ENCODE results near the gene ARHGAP40. TPM values are rescaled to one million over a fixed set of nuclear protein-coding genes. Genes with fewer than 3 reads are reported as not detected.

The ARHGAP40 gene
- total and polyA plus RNA-seq, 2 experiments from 2014 or later: 0.21 TPM; not detected in 1

GRCh38 chr20:38692436-38693411, 91.1 kb downstream of the ARHGAP40 start:
- Histone ChIP-seq H3F3A (replicated peaks; ENCODE audit: low read depth) (no peaks in the 10 kb centered on the region), H3K4me2 (no peak overlapping the region), H3K4me1 (ENCODE audit: insufficient read depth) (no peaks in the 10 kb centered on the region), H3K27me3 (ENCODE audit: insufficient read depth) (peaks cover 19% of the 10 kb centered on the region), H3K4me3 (no peak overlapping the region), H4K20me1 (replicated peaks; ENCODE audit: insufficient read depth) (peaks cover 14% of the 10 kb centered on the region; the same call in 1 of the 2 replicates), H3K27ac (ENCODE audit: low read depth) (no peak overlapping the region), H2AFZ (no peak overlapping the region), H3K79me2 (replicated peaks; ENCODE audit: insufficient read depth) (no peaks in the 10 kb centered on the region), H3K9me2 (ENCODE audit: insufficient read depth) (no peaks in the 10 kb centered on the region), H3K36me3 (ENCODE audit: insufficient read depth) (no peaks in the 10 kb centered on the region)
- Mint-ChIP-seq H3K27ac (no peak overlapping the region), H3K4me3 (no peak overlapping the region), H3K27me3 (ENCODE audit: insufficient read depth, low read depth, poor library complexity) (peaks cover 8% of the 10 kb centered on the region), H3K9me3 (no peaks in the 10 kb centered on the region), H3K4me1 (no peaks in the 10 kb centered on the region; the same call in 2 of the 3 replicates), H3K36me3 (ENCODE audit: low read depth) (no peaks in the 10 kb centered on the region)
- DNase-seq (ENCODE audit: low spot score): peak; percentile 97
- no peak for TF ChIP-seq ZNF331 (CRISPR knock-in tag; IDR thresholded peaks at IDR 0.05; ENCODE audit: low read depth)
- TF ChIP-seq ETS1 (IDR thresholded peaks at IDR 0.05): no peak
- no peak for TF ChIP-seq EZH2 (IDR thresholded peaks at IDR 0.05; ENCODE audit: low read depth, unreplicated experiment)
- TF ChIP-seq EZH2phosphoT487 (IDR thresholded peaks at IDR 0.05; ENCODE audit: unreplicated experiment): no peak
- no peak for TF ChIP-seq CREB1 (CRISPR knock-in tag; IDR thresholded peaks at IDR 0.05; ENCODE audit: low read depth)
- TF ChIP-seq REST (IDR thresholded peaks at IDR 0.05; ENCODE audit: unreplicated experiment): peak; percentile 97
- peak; percentile 95 for ATAC-seq

GRCh38 chr20:38697306-38697705, 95.7 kb downstream of the ARHGAP40 start:
- Mint-ChIP-seq H3K27ac (no peak overlapping the region), H3K4me1 (peaks cover 2% of the 10 kb centered on the region; the same call in 1 of the 3 replicates), H3K9me3 (no peaks in the 10 kb centered on the region), H3K36me3 (ENCODE audit: low read depth) (no peaks in the 10 kb centered on the region), H3K27me3 (ENCODE audit: insufficient read depth, low read depth, poor library complexity) (peaks cover 6% of the 10 kb centered on the region), H3K4me3 (no peak overlapping the region)
- Histone ChIP-seq H3K9me2 (ENCODE audit: insufficient read depth) (no peaks in the 10 kb centered on the region), H4K20me1 (replicated peaks; ENCODE audit: insufficient read depth) (0 out of 2 replicates have a peak, but pooled peaks cover 3% of the 10 kb centered on the region), H3K4me2 (no peak overlapping the region), H3K36me3 (ENCODE audit: insufficient read depth) (no peaks in the 10 kb centered on the region), H3K27me3 (ENCODE audit: insufficient read depth) (no peaks in the 10 kb centered on the region), H3K79me2 (replicated peaks; ENCODE audit: insufficient read depth) (no peaks in the 10 kb centered on the region), H3K4me3 (no peak overlapping the region), H2AFZ (no peak overlapping the region), H3K27ac (ENCODE audit: low read depth) (no peak overlapping the region), H3F3A (replicated peaks; ENCODE audit: low read depth) (no peaks in the 10 kb centered on the region), H3K4me1 (ENCODE audit: insufficient read depth) (peaks cover 6% of the 10 kb centered on the region; the same call in 1 of the 2 replicates)
- ATAC-seq: no peak
- DNase-seq (ENCODE audit: low spot score): no peak
- TF ChIP-seq, protein P1, sequence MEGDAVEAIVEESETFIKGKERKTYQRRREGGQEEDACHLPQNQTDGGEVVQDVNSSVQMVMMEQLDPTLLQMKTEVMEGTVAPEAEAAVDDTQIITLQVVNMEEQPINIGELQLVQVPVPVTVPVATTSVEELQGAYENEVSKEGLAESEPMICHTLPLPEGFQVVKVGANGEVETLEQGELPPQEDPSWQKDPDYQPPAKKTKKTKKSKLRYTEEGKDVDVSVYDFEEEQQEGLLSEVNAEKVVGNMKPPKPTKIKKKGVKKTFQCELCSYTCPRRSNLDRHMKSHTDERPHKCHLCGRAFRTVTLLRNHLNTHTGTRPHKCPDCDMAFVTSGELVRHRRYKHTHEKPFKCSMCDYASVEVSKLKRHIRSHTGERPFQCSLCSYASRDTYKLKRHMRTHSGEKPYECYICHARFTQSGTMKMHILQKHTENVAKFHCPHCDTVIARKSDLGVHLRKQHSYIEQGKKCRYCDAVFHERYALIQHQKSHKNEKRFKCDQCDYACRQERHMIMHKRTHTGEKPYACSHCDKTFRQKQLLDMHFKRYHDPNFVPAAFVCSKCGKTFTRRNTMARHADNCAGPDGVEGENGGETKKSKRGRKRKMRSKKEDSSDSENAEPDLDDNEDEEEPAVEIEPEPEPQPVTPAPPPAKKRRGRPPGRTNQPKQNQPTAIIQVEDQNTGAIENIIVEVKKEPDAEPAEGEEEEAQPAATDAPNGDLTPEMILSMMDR (conservative IDR thresholded peaks at IDR 0.05; ENCODE audit: low read depth in 2 of 2): no peak
- TF ChIP-seq REST (IDR thresholded peaks at IDR 0.05; ENCODE audit: unreplicated experiment): no peak
- TF ChIP-seq EZH2 (IDR thresholded peaks at IDR 0.05; ENCODE audit: low read depth, unreplicated experiment): no peak
- TF ChIP-seq EZH2phosphoT487 (IDR thresholded peaks at IDR 0.05; ENCODE audit: unreplicated experiment): no peak
- TF ChIP-seq STAT1 (IDR thresholded peaks at IDR 0.05; ENCODE audit: unreplicated experiment): no peak
- TF ChIP-seq JUNB (IDR thresholded peaks at IDR 0.05; ENCODE audit: unreplicated experiment): no peak
- no peak for TF ChIP-seq CREB1 (CRISPR knock-in tag; IDR thresholded peaks at IDR 0.05; ENCODE audit: low read depth)
- no peak for TF ChIP-seq ETS1 (IDR thresholded peaks at IDR 0.05)
